HG02973 (cell line): Measurements from ENCODE around the gene SNAPC3.
A peak's percentile ranks its signal among the peaks of the same experiment; 100 is the strongest.

Source experiments
- ATAC-seq: cut with Tn5 transposase; IDR thresholded peaks from one replicate; pipeline ENCODE4 v1.9.1; 2021; ENCODE audit warnings: moderate library complexity; ENCODE audit not compliant: unreplicated experiment

The SNAPC3 gene

DNA sequence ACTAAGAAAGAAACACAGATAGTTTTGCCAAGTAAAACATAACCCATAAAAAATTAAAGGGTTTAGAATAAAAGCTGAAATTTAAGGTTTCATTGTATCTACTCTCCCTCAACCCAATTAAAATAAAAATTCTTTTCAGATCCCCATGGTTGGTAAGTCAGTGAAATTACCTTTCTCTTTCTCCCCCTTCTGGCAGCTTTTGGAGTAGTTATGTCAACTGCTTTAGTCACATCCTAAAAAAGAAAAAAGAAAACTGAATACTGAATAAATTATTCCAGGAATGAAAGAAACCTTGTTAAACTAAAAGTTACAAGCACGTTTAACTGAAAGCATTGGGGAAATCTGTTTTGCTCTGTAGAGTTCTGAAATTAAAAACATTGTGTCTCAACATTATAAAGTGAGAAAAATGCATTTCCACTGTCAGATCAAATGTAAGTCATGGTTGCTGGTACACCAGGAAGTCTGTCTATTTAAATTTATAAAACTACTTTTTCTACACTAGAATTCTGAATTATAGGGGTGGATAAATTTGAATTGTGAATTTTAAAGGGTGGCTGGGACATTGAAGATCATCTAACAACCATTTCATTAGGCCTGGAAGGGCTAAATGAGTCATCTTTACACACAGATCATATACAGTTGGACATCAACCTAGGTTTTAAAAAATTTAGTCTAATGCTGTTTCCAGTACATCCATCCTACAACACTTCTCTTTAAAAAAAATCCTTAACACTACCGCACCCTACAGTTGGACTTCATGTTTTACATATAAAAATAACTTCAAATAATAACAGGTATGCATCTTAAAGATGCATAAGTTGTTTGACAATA is 63.4 kb downstream of the SNAPC3 start:
- no peak for ATAC-seq

DNA sequence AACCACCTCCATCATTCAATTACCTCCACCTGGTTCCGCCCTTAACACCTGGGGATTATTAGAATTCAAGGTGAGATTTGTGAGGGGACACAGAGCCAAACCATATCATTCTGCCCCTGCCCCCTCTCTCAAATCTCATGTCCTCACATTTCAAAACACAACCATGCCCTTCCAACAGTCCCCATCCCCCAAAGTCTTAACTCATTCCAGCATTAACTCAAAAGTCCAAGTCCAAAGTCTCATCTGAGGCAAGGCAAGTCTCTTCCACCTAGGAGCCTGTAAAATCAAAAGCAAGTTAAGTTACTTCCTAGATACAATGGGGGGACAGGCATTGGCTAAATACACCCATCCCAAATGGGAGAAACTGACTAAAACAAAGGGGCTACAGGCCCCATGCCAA is 69.3 kb downstream of the SNAPC3 start:
- no peak for ATAC-seq

DNA sequence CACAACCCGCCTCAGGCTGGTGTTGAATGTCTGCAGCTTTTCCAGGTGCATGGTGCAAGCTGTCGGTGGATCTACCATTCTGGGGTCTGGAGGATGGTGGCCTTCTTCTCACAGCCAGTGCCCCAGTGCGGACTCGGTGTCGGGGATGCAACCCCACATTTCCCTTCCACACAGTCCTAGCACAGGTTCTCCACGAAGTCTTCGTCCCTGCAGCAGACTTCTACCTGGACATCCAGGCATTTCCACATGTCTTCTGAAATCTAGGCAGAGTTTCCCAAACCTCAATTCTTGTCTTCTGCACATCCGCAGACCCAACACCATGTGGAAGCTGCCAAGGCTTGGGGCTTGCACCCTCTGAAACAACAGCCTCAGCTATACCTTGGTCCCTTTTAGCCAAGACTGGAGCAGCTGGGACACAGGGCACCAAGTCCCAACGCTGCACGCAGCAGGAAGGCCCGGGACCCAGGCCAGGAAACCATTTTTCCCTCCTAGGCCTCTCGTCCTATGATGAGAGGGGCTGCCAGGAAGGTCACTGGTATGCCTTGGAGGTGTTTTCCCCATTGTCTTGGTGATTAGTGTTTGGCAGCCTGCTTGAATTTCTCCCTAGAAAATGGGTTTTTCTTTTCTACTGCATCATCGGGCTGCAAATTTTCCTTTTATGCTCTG is 69.9 kb downstream of the SNAPC3 start:
- ATAC-seq = no peak

DNA sequence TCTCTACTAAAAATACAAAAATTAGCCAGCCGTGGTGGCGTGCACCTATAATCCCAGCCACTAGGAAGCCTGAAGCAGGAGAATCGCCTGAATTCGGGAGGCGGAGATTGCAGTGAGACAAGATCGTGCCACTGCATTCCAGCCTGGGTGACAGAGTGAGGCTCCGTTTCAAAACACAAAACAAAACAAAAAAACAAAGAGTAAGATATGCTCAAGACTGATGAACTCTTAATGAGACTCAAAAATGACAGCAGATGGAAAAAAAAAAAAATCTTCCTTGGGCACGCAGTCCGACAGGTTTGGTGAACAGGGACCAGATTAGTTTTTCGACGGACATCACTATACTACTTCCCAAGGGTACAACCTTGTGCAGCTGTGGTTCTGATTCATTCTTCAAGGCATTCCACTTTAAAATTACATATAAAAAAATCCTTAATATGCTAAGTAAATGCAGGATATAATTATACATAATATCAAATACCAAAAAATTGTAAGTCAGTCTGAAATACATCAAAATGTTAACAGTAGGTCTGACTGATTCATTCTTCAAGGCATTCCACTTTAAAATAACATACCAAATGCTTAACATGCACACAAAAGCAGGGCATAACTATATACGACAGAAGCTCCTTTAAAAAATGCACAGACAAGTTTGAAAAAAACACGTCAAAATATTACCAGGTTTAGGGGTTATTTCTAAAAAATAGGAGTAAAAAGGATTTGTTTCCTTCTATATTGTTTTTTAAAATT is 75.7 kb downstream of the SNAPC3 start:
- no peak for ATAC-seq

DNA sequence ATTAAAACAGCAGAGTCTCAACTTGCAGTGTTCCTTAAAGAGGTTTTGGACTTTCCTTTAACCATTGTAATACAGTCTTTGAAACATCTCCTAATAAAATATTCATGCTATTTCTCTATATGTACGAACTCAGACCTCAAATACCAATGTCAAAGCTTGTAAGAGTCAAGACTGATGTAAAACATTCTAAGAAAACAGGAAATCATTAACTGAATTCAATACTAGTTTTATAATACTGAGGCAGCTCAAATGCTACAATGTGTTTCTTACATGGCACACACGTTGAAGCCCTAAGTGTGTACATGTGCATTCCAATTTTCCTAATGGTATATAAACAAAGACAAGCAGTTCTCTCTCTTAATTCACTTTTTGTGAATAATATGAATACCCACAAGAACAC is 76.5 kb downstream of the SNAPC3 start:
- no peak for ATAC-seq

DNA sequence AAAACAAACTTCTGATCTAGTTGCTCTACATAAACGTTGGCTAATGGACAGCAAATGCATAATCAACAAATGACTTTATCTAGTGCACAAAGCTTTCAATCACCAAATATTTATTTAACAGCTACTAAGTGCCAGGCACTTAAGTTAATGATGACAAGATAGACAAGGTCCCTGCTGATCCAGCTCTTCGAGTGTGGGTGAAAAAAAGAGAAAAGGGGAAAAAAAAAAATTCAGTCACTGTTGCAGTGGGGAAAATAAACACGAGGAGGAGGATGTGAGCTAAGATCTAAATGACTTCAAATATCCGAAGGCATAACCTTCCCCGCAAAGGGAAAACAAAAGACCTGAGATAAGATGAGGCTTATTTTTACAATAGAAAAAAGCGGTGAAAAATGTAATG is 78.5 kb downstream of the SNAPC3 start:
- ATAC-seq = no peak

DNA sequence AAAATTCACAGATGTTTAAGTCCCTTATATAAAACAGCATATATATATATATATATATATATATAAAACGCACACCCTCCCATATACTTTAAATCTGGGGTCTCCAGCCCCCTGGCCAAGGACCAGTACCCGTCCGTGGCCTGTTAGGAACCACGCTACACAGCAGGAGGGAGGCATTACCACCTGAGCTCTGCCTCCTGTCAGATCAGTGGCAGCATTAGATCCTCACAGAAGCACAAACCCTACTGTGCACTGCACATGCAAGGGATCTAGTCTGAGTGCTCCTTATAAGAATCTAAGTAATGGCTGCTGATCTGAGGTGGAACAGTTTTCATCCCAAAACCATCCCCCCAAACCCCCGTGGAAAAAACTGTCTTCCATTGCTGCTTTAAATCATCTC is 79.1 kb downstream of the SNAPC3 start:
- ATAC-seq = no peak

DNA sequence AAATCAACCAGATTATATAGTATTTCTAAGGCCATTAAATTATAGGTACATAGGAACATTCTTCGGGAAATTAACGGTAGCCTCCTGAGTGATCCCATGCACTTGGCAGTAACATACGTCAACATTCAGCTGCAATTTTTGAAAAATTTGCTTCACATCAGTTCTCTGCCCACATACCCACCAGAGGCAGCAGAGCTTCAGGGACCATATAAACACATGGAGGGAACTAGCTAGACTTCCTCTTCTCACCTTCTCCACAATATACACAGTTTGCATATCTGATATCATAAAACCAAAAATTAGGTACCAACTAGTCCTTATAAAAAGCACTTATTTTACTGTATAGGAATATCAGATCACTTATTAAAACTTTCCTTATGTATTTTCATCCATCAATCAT is 83.2 kb downstream of the SNAPC3 start:
- ATAC-seq = no peak

DNA sequence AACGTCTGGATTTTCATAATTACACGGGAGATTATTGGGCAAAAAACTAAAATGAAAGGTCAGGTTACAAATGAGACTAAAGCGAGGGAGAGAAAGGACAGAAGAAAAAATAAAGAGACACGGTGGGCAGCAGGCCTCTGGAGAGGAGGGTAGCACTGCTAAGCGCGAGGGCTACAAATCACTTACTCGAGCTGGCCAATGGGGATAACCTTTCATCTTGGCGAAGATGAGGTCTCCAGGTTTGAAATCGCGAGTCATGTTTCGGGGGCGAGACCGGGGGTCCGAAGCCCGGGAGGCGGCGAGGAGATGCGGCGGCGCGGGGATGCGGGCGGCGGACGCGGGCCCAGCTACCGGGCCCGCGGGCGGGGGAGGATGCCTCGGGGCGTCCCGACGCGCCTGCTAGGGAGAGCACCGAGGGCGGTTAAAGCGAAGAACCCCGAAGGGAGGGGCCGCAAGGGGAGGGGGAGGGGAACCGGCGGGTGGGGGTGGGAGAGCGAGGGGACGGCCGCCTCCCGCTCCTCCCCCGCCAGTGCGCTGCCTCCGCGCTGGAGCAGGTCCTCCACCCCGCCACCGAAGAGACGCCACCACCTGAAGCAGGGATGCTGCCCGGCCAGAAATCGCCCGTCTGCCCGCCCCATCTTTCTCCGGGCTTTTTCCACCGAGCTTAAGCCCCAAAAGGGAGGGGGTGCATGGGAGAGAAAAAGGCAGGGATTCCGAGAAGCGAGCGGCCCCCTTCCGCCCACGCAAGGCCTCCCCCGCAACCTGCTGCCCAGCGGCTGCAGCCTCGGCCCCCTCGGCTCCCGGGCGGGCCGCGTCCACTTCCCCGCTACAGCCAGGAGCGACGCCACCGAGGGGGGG is 87.5 kb downstream of the SNAPC3 start:
- peak; percentile 30 for ATAC-seq

DNA sequence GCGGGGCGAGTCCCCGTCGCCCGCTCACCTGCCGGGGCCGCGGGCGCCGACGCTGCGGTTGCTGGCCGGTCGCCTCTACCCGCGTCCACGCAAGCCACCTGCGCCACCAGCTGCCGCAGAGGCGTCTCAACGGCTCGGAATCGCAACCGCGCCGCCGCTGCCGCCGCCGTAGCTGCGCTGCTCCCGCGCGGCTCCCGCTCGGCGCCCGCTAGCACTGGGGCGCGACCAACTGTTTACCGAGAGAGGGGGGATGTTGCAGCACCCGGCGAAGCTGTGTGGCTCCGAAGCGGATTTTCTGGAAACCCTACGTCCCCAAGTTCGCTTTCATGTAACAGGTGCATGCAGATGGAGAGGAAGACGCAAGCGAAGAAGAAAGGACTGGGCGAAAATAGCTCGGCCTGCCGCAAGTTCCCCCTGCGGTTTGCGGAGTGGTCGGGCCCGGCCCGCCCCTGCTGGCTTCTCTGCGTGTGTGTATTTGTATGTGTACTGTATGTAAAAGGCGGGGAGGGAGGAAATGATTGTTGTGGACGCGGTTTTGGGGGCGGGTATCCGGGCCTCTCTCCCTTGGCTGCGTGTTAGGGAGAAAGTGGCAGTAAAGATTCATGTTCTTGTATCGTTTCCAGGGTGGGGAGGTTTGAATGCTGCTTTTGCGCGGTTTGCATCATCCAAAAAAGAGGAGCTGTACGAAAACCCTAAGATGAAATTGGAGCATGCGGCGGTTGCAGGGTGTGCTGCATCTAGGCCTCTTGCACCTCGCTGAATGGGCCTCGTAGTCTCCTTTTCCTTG is 88.3 kb downstream of the SNAPC3 start, which contains the start of gene PSIP1:
PSIP1 (minus strand) TSS at position 182 of the 787 bp plus-strand sequence. CDS start 782 bp downstream, outside the sequence.
- peak; percentile 73 for ATAC-seq
